Type B pancreatic cell (in vitro differentiated cells): ENCODE measurements around the gene MYCBP2. TPM values are rescaled to one million over a fixed set of nuclear protein-coding genes. Genes with fewer than 3 reads are reported as not detected.
A peak's percentile ranks its signal among the peaks of the same experiment; 100 is the strongest.
"Not testable (repeated sequence)": the region's sequence is repeated elsewhere in the genome, so short reads cannot be mapped to it uniquely, and the experiment has no call there.

Experiments
- DNase-seq: peaks from one replicate; pipeline ENCODE4 v3.0.0; 2021; ENCODE audit warnings: mixed read lengths; ENCODE audit not compliant: unreplicated experiment; ENCODE audit errors: extremely low spot score
- H3K27ac Mint-ChIP-seq: 2 replicates; pipeline ENCODE4 v1.8.0; 2021; ENCODE audit warnings: mild to moderate bottlenecking, mixed read lengths
- H3K27me3 Mint-ChIP-seq: 2 replicates; pipeline ENCODE4 v1.8.0; 2021; ENCODE audit warnings: mixed read lengths
- H3K36me3 Mint-ChIP-seq: 2 replicates; pipeline ENCODE4 v1.8.0; 2021; ENCODE audit warnings: mixed read lengths
- H3K4me1 Mint-ChIP-seq: one replicate; pipeline ENCODE4 v1.8.0; 2021; ENCODE audit warnings: mixed read lengths; ENCODE audit not compliant: unreplicated experiment
- H3K4me3 Mint-ChIP-seq: 2 replicates; pipeline ENCODE4 v1.8.0; 2021; ENCODE audit warnings: mild to moderate bottlenecking, mixed read lengths
- H3K9me3 Mint-ChIP-seq: 2 replicates; pipeline ENCODE4 v1.8.0; 2021; ENCODE audit warnings: mixed read lengths
- CTCF ChIP-seq: fragments of 200-600 bp; sonication (generic); conservative IDR thresholded peaks from 2 replicates; pipeline ENCODE4 v1.5.0; 2021; ENCODE audit warnings: antibody characterized with exemption, mild to moderate bottlenecking
- total RNA-seq: library from RNA; stranded (reverse); gene quantifications from 2 replicates; pipeline ENCODE4 v1.2.1, GENCODE V29; 2021; ENCODE audit warnings: low replicate concordance

Gene MYCBP2
- total RNA-seq, 1 donor from 2014 or later = 71.7 TPM

DNA sequence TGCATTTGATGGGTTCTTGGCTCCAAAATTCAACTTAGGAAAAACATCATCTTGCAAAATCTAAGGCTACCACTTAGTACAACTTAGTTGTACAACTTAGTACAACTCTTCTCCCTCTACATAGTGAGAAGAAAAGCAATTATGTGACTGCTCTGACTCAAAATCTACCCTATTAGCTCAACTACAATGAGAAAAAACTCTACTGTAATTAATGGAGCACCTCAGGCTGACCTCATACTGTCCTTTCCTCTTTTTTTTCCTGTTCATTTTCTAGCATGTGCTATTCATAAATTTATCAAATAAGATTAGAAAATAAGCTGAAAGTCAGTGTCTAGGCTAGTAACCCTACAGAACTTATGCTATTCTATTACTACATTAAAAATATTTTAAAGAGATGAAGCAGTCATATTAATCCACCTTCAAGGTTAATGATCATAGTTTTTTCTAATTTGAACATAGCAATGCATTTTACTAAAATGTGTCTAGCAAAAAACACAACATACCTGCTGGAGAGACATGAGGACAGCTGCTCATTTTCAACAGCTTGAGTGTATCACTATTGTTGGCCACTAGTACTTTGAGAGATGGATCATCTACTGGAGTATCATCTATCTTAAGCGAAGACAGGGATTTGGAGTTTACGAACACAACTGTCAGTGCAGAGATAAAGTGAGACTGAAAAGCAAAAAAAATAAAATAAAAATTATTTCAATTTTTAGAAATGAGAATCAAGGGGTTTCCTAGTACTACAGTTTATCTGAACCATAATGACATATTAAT, 311.8 kb downstream of the MYCBP2 start:
- peak; percentile 17 for TF ChIP-seq CTCF
- H3K4me3 Mint-ChIP-seq = no peak overlapping the region
- no peaks in the 10 kb centered on the region for H3K27me3 Mint-ChIP-seq
- no peaks in the 10 kb centered on the region for H3K9me3 Mint-ChIP-seq
- DNase-seq = no peak
- H3K27ac Mint-ChIP-seq = no peak overlapping the region
- H3K4me1 Mint-ChIP-seq = peaks cover 4% of the 10 kb centered on the region
- peaks cover 44% of the 10 kb centered on the region for H3K36me3 Mint-ChIP-seq

DNA sequence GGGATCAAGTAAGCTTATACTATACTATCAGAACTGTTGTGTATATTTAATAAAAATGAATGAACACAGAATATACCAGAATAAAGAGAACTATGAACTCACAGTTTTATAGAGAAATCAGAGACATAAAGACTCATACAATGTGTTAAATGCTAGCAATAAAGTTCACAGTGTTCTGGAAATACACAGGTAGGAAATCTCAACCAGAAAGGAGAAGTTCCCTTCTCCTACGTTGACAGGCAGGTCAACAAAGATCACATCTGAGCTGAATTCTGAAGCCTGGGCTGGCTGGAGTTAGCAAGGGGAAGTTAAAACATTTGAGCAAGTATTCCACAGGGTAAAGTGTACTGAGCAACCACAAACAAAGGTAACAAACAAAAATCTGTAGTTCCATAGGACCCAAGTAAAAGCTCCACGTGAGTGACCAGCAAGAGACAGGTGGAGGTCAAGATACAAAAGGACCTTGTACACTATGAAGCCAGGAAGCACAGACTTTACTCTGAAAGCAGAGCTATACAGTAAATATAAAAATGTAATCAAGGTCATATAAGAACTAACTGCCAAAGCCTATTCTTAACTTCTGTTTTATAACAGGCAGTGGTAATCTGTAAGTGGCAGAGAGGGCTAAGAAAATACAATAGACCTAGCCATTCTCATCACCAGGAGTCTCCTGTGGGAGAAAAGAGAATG, 312.9 kb downstream of the MYCBP2 start:
- no peaks in the 10 kb centered on the region for H3K27me3 Mint-ChIP-seq
- no peaks in the 10 kb centered on the region for H3K9me3 Mint-ChIP-seq
- no peak overlapping the region for H3K4me3 Mint-ChIP-seq
- H3K4me1 Mint-ChIP-seq = peaks cover 2% of the 10 kb centered on the region
- DNase-seq = no peak
- no peak overlapping the region for H3K27ac Mint-ChIP-seq
- no peak for TF ChIP-seq CTCF
- H3K36me3 Mint-ChIP-seq = peaks cover 51% of the 10 kb centered on the region

DNA sequence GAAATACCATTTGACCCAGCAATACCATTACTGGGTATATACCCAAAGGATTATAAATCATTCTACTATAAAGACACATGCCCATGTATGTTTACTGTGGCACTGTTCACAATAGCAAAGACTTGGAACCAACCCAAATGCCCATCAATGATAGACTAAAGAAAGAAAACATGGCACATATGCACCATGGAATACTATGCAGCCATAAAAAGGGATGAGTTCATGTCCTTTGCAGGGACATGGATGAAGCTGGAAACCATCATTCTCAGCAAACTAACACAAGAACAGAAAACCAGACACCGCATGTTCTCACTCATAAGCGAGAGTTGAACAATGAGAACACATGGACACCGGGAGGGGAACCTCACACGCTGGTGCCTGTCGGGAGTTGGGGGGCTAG, 317.2 kb downstream of the MYCBP2 start:
- H3K4me1 Mint-ChIP-seq = not testable (repeated sequence)
- peaks cover 39% of the 10 kb centered on the region for H3K36me3 Mint-ChIP-seq

GRCh38 chr13:77009011-77009410, 317.9 kb downstream of the MYCBP2 start:
- no peak for TF ChIP-seq CTCF
- peaks cover 32% of the 10 kb centered on the region for H3K36me3 Mint-ChIP-seq
- no peaks in the 10 kb centered on the region for H3K27me3 Mint-ChIP-seq
- DNase-seq = no peak
- H3K9me3 Mint-ChIP-seq = no peaks in the 10 kb centered on the region
- peak overlapping the region; percentile 41 for H3K27ac Mint-ChIP-seq
- peaks cover 4% of the 10 kb centered on the region for H3K4me1 Mint-ChIP-seq
- H3K4me3 Mint-ChIP-seq = no peak overlapping the region

More for the DNA sequence above, 317.2 kb downstream of the MYCBP2 start:
- H3K9me3 Mint-ChIP-seq, H3K27ac Mint-ChIP-seq, DNase-seq, H3K4me3 Mint-ChIP-seq, H3K27me3 Mint-ChIP-seq: not testable (repeated sequence)

- not testable (repeated sequence) for H3K4me1 Mint-ChIP-seq, DNase-seq
- peaks cover 26% of the 10 kb centered on the region for H3K36me3 Mint-ChIP-seq
Measured at GRCh38 chr13:77008337-77008736, 318.6 kb downstream of the MYCBP2 start.

GRCh38 chr13:77002590-77003190, 324.2 kb downstream of the MYCBP2 start:
- Mint-ChIP-seq H3K4me3 (no peak overlapping the region), H3K27ac (no peak overlapping the region), H3K9me3 (no peaks in the 10 kb centered on the region), H3K27me3 (no peaks in the 10 kb centered on the region), H3K36me3 (peaks cover 35% of the 10 kb centered on the region), H3K4me1 (peaks cover 16% of the 10 kb centered on the region)
- TF ChIP-seq CTCF = peak; percentile 74
- no peak for DNase-seq

More at GRCh38 chr13:77008337-77008736, 318.6 kb downstream of the MYCBP2 start:
- H3K27me3 Mint-ChIP-seq, H3K4me3 Mint-ChIP-seq, H3K9me3 Mint-ChIP-seq: not testable (repeated sequence)
- H3K27ac Mint-ChIP-seq = peak overlapping the region; percentile 41
